ENCODE data around the gene PNKD. TPM values are rescaled to one million over a fixed set of nuclear protein-coding genes. Genes with fewer than 3 reads are reported as not detected.

Gene PNKD
- polyA plus RNA-seq, 1 donor from 2014 or later, result 126 TPM

GRCh38 chr2:218274586-218274985, 4.3 kb downstream of the PNKD start:
- Mint-ChIP-seq H3K4me3 (peak overlapping the region in 1 of 4 donors; percentile 47), H3K27me3 (no peaks in the 10 kb centered on the region), H3K9me3 (no peaks in the 10 kb centered on the region), H3K36me3 (no peaks in the 10 kb centered on the region), H3K27ac (peak overlapping the region; percentile 63 to 94 (median 79)), H3K4me1 (peaks cover 23 to 36% (median 27%) of the 10 kb centered on the region in 3 donors)

DNA sequence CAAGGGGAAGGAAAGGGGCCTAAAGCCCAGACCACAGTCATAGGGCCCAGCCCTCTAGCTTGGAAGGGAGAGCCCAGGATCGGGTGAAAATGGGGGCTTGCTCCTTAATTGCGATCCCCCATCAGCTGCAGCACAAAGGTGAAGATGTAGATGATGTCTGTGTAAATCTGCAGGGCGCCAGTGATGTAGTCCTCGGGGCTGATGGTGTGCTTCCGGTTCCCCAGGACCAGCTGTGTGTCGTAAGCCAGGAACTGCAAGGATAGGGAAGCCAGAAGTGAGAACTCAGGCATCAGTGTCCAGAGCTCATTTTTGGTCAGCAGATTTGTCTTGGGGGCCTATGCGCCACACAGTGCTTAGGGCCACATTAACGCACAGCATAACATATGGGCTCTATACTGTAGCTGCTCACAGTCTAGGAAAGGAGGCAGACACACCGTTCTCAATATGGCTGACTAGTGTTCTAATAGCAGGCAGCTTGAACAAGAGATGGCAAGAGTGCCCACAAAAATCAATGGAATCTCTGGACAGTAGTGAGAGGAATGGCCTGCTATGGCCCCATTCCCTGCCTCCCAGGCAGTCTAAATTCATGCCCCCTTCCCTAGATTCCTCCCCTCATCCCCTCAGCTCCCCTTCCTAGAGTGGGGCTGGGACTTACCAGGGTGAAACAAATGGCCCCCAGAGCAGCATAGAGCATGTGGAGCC, 5.2 kb downstream of the PNKD start:
- H3K27ac Mint-ChIP-seq, result peak overlapping the region in 2 of 3 donors; percentile 23 to 79
- H3K4me1 Mint-ChIP-seq, result peaks cover 16 to 34% (median 25%) of the 10 kb centered on the region in 3 donors

GRCh38 chr2:218276986-218277755, 6.9 kb downstream of the PNKD start:
- no peaks in the 10 kb centered on the region for H3K36me3 Mint-ChIP-seq

More for the DNA sequence above, 5.2 kb downstream of the PNKD start:
- Mint-ChIP-seq H3K36me3 (no peaks in the 10 kb centered on the region), H3K4me3 (peak overlapping the region in 1 of 4 donors; percentile 60), H3K9me3 (no peaks in the 10 kb centered on the region), H3K27me3 (no peaks in the 10 kb centered on the region)

GRCh38 chr2:218277921-218278320, 7.6 kb downstream of the PNKD start:
- H3K9me3 Mint-ChIP-seq, result no peaks in the 10 kb centered on the region
- H3K4me1 Mint-ChIP-seq, result peaks cover 5 to 17% (median 14%) of the 10 kb centered on the region in 3 donors
- no peak overlapping the region for H3K27ac Mint-ChIP-seq
- H3K36me3 Mint-ChIP-seq, result no peaks in the 10 kb centered on the region
- H3K27me3 Mint-ChIP-seq, result no peaks in the 10 kb centered on the region
- no peak overlapping the region for H3K4me3 Mint-ChIP-seq

More at GRCh38 chr2:218276986-218277755, 6.9 kb downstream of the PNKD start:
- Mint-ChIP-seq H3K4me3 (no peak overlapping the region), H3K9me3 (no peaks in the 10 kb centered on the region), H3K27ac (peak overlapping the region in 1 of 3 donors; percentile 79), H3K4me1 (peaks cover 6 to 23% (median 19%) of the 10 kb centered on the region in 3 donors), H3K27me3 (no peaks in the 10 kb centered on the region)

GRCh38 chr2:218278531-218279360, 8.4 kb downstream of the PNKD start:
- H3K27me3 Mint-ChIP-seq, result no peaks in the 10 kb centered on the region
- H3K9me3 Mint-ChIP-seq, result no peaks in the 10 kb centered on the region
- no peak overlapping the region for H3K4me3 Mint-ChIP-seq
- peaks cover 3 to 17% (median 14%) of the 10 kb centered on the region in 3 donors for H3K4me1 Mint-ChIP-seq
- H3K27ac Mint-ChIP-seq, result peak overlapping the region in 1 of 3 donors; percentile 23
- H3K36me3 Mint-ChIP-seq, result peaks cover 1% of the 10 kb centered on the region

DNA sequence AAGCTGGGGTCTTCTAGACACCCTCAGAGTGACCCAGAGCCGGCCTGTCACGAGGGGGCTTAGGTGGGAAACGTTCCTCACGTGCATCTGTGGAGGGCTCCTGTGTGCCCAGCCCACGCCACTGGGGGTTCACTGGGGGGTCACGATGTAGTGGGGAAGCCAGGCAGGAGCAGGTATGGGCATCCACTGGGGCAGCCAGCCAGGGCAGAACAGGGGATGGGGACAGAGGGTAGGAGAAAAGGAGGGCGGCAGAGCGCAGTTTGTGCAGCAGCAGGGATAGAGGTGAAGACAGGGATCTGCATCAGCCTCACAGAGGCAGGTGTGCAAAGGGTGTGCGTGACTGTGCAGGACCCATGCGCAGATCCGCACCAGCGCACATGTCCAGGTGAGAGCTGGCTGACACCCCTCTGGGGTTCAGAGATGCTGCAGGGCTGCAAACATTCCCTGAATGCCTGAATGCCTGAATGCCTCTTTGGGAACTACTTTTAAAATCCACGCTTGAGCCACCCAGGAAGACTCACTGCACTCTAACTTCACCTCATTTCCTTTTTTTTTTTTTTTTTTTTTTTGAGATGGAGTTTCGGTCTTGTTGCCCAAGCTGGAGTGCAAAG, 10.0 kb downstream of the PNKD start:
- H3K4me3 Mint-ChIP-seq, result no peak overlapping the region
- peaks cover 10 to 18% (median 16%) of the 10 kb centered on the region in 3 donors for H3K4me1 Mint-ChIP-seq
- H3K27ac Mint-ChIP-seq, result peak overlapping the region; percentile 31 to 60 (median 35)
- no peaks in the 10 kb centered on the region for H3K27me3 Mint-ChIP-seq
- no peaks in the 10 kb centered on the region for H3K9me3 Mint-ChIP-seq
- H3K36me3 Mint-ChIP-seq, result peaks cover 1% of the 10 kb centered on the region

DNA sequence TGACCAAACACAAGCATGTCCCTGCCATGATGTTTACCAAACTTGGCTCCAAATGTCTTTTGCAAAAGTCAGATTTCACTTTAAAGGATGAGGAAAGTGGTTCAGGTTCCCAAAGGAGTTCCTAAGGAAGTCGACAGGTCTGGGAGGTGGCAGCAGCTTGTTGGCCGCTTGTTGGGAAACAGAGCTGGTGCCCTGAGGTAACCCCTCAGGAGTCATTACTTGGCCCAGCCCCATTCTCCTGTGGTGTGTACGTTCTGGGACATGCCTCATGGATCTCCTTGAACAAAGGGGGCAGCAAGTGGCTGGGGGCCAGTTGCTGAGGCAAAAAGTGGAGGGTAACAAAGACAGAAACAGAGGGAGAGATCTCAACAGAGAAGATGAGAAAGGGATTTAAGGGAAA, 11.1 kb downstream of the PNKD start:
- peaks cover 16 to 28% (median 24%) of the 10 kb centered on the region in 3 donors for H3K4me1 Mint-ChIP-seq
- peaks cover 1% of the 10 kb centered on the region for H3K36me3 Mint-ChIP-seq
- H3K4me3 Mint-ChIP-seq, result no peak overlapping the region
- H3K27me3 Mint-ChIP-seq, result peaks cover 2% of the 10 kb centered on the region
- H3K27ac Mint-ChIP-seq, result no peak overlapping the region
- H3K9me3 Mint-ChIP-seq, result no peaks in the 10 kb centered on the region

DNA sequence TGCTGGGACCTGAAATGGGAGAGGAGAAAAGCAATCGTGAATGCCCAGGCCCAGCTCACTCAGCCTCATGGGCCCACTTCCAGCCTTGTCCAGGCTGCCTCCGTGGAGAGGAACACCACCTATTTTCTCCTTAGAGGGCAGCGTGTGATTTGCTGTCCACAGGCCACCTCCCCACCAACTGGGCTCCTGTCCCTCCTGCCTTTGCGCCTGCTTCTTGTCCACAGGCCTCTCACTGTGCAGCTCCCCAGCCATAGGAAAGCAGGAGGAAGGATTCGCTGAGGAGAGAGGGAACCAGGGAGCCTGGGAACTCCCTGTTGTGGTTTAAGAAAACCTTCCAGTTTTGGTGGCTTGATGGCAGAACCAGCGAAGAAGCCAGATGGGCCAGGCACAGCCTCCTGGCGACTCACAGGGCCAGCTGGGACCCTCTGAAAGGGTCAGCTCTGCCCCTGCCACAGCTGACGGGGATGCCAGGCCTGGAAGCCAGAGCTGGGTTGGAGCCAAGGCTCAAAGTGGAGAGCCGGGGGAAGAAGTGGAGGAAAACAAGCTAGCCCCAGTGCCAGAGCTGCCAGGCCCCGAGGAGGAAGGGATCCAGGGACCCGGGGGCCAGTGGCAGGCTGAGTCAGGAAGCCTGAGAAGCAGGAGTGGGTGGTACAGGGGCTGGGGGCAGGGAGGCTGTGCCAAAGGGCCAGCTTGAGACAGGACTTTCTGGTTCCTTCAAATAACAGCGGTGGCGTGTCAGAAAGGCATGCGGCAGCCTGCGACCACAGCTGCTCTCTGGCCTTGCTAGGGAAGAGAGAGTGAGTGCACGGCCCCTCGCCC, 12.1 kb downstream of the PNKD start:
- peaks cover 1% of the 10 kb centered on the region for H3K36me3 Mint-ChIP-seq
- H3K9me3 Mint-ChIP-seq, result no peaks in the 10 kb centered on the region
- H3K4me3 Mint-ChIP-seq, result peak overlapping the region in 2 of 4 donors; percentile 17 to 22
- peak overlapping the region in 2 of 3 donors; percentile 64 to 98 for H3K27ac Mint-ChIP-seq
- peaks cover 26 to 37% (median 34%) of the 10 kb centered on the region in 3 donors for H3K4me1 Mint-ChIP-seq
- peaks cover 2% of the 10 kb centered on the region for H3K27me3 Mint-ChIP-seq

DNA sequence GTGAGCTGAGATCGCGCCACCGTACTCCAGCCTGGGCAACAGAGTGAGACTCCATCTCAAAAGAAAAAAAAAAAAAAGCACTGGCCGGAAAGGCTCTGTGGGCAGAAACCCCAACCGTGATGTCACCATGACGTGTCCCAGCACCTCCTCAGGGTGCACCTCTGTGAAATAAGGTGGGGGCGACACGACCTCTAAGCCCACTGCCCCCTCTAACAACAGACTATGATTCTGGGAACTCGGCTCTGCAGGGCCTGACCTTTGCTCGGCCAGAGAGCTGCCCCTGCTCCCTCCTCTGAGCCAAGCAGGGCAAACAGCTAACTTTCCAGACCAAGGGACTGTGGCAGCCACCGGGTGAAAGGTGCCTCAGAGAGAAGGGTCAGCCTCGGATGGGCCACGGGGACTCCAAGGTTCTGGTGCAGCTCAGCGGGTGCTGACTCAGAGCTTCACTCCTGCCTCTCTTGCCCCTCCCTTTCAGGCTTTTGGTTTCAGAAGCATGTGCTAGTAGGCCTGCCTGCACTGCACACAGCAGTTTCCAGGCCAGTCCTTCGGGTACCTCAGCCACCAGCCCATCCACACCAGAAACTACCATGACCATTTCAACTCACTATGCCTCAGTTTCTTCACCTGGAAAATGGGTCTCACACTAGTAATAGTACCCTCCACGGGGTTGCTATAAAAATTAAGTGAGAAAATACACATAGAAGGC, 13.9 kb downstream of the PNKD start:
- Mint-ChIP-seq H3K27ac (peak overlapping the region; percentile 96 to 99 (median 98)), H3K27me3 (peaks cover 2% of the 10 kb centered on the region), H3K4me1 (peaks cover 36 to 48% (median 46%) of the 10 kb centered on the region in 3 donors), H3K9me3 (no peaks in the 10 kb centered on the region), H3K4me3 (peak overlapping the region; percentile 41 to 97 (median 86)), H3K36me3 (peaks cover 3% of the 10 kb centered on the region)

DNA sequence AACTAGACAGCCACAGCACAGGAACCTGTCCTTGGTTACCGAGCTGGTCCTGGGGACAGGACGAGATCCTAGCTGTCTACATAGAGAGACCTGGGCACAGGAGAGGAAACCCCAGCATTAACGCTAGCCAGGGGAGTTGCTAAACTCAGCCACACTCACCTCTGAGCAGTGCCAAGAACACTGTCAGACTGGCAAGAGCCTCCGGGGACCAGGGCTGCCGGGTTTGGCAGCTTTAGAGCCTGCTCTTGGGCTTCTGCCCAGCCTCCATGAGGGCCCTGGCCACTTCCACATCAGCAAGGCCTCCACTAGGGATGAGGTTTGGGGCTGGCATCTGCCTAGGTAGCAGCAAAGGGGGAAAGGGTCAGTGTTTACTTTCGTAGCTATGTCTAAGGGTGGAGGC, 15.3 kb downstream of the PNKD start:
- Mint-ChIP-seq H3K27ac (peak overlapping the region; percentile 98 to 100 (median 99)), H3K36me3 (peaks cover 3% of the 10 kb centered on the region), H3K9me3 (no peaks in the 10 kb centered on the region), H3K4me3 (peak overlapping the region; percentile 89 to 99 (median 96)), H3K4me1 (peaks cover 37 to 57% (median 56%) of the 10 kb centered on the region in 3 donors), H3K27me3 (peaks cover 2% of the 10 kb centered on the region)

- H3K9me3 Mint-ChIP-seq, result no peaks in the 10 kb centered on the region
- H3K36me3 Mint-ChIP-seq, result peaks cover 3% of the 10 kb centered on the region
- peaks cover 44 to 64% (median 61%) of the 10 kb centered on the region in 3 donors for H3K4me1 Mint-ChIP-seq
- peaks cover 2% of the 10 kb centered on the region for H3K27me3 Mint-ChIP-seq
- peak overlapping the region; percentile 89 to 99 (median 96) for H3K4me3 Mint-ChIP-seq
- H3K27ac Mint-ChIP-seq, result peak overlapping the region; percentile 98 to 100 (median 99)
Observed at GRCh38 chr2:218286570-218287459, 16.5 kb downstream of the PNKD start.

- H3K27ac Mint-ChIP-seq, result peak overlapping the region; percentile 96 to 100 (median 98)
- H3K27me3 Mint-ChIP-seq, result peaks cover 2% of the 10 kb centered on the region
- peak overlapping the region; percentile 87 to 98 (median 92) for H3K4me3 Mint-ChIP-seq
- H3K9me3 Mint-ChIP-seq, result no peaks in the 10 kb centered on the region
- H3K4me1 Mint-ChIP-seq, result peaks cover 58 to 67% (median 66%) of the 10 kb centered on the region in 3 donors
- H3K36me3 Mint-ChIP-seq, result peaks cover 2% of the 10 kb centered on the region
Observed at GRCh38 chr2:218289639-218290315, 19.5 kb downstream of the PNKD start.

All from IgD-negative memory B cell (primary cell).